Mesenchymal stem cell (in vitro differentiated cells and primary cell): ENCODE results near the gene DDX41.
A peak's percentile ranks its signal among the peaks of the same experiment; 100 is the strongest.

Experiments
- DNase-seq: peaks from one replicate; pipeline ENCODE4 v3.0.0-alpha.2; 2013
- H2AFZ ChIP-seq: one replicate; pipeline ENCODE4 v1.6.1; 2013; ENCODE audit warnings: low read depth, mild to moderate bottlenecking, control low read depth, inconsistent platforms, low read length, moderate library complexity
- H2AK5ac ChIP-seq: 2 replicates; pipeline ENCODE4 v1.6.1; 2013; ENCODE audit warnings: low read length, moderate library complexity, mild to moderate bottlenecking, inconsistent platforms; ENCODE audit not compliant: severe bottlenecking
- H2BK120ac ChIP-seq: one replicate; pipeline ENCODE4 v1.6.1; 2013; ENCODE audit warnings: low read depth, mild to moderate bottlenecking, inconsistent platforms, low read length, moderate library complexity
- H2BK12ac ChIP-seq, 2 experiments: one replicate each; pipeline ENCODE4 v1.6.1; 2013; ENCODE audit warnings: inconsistent platforms in 2 of 2, low read length in 2 of 2, mild to moderate bottlenecking in 2 of 2, moderate library complexity in 2 of 2, control low read depth in 1 of 2
- H2BK15ac ChIP-seq: one replicate; pipeline ENCODE4 v1.6.1; 2013; ENCODE audit warnings: mild to moderate bottlenecking, low read depth, inconsistent platforms; ENCODE audit not compliant: poor library complexity, severe bottlenecking
- H2BK5ac ChIP-seq: 2 replicates; pipeline ENCODE4 v1.6.1; 2013; ENCODE audit warnings: low read depth, mild to moderate bottlenecking, low read length, control low read depth, inconsistent platforms; ENCODE audit not compliant: poor library complexity, severe bottlenecking
- H3K14ac ChIP-seq, 2 experiments: one replicate each; pipeline ENCODE4 v1.6.1; 2013; ENCODE audit warnings: inconsistent platforms in 2 of 2, low read length in 2 of 2, control low read depth in 1 of 2, mild to moderate bottlenecking in 1 of 2, moderate library complexity in 1 of 2
- H3K18ac ChIP-seq, 2 experiments: one replicate each; pipeline ENCODE4 v1.6.1; 2013; ENCODE audit warnings: inconsistent platforms in 2 of 2, low read length in 2 of 2, control low read depth in 1 of 2, low read depth in 1 of 2, mild to moderate bottlenecking in 1 of 2
- H3K23ac ChIP-seq, 2 experiments: one replicate each; pipeline ENCODE4 v1.6.1; 2013; ENCODE audit warnings: inconsistent platforms in 2 of 2, low read length in 2 of 2, mild to moderate bottlenecking in 2 of 2, moderate library complexity in 2 of 2, control low read depth in 1 of 2
- H3K27ac ChIP-seq: 2 replicates; pipeline ENCODE4 v1.5.1; 2013; ENCODE audit warnings: mild to moderate bottlenecking, moderate library complexity, low read length, control low read depth, inconsistent platforms; ENCODE audit not compliant: poor library complexity, severe bottlenecking
- H3K27me3 ChIP-seq, 2 experiments: 2 replicates each; pipeline versions ENCODE4 v1.6.1 to v1.7.0; 2013; ENCODE audit warnings: low read length in 2 of 2, mild to moderate bottlenecking in 2 of 2, moderate library complexity in 2 of 2, control low read depth in 1 of 2, inconsistent platforms in 1 of 2; ENCODE audit not compliant: control insufficient read depth in 1 of 2, insufficient read depth in 1 of 2
- H3K36me3 ChIP-seq, 2 experiments: 2 replicates each; pipeline versions ENCODE4 v1.6.1 to v1.7.0; 2013; ENCODE audit warnings: low read length in 2 of 2, control low read depth in 1 of 2, inconsistent platforms in 1 of 2, low read depth in 1 of 2, mild to moderate bottlenecking in 1 of 2; ENCODE audit not compliant: insufficient read depth in 2 of 2, control insufficient read depth in 1 of 2
- H3K4ac ChIP-seq, 2 experiments: one replicate each; pipeline ENCODE4 v1.6.1; 2013; ENCODE audit warnings: inconsistent platforms in 2 of 2, low read length in 2 of 2, mild to moderate bottlenecking in 2 of 2, moderate library complexity in 2 of 2, control low read depth in 1 of 2, low read depth in 1 of 2
- H3K4me1 ChIP-seq: 2 replicates; pipeline ENCODE4 v1.6.1; 2013; ENCODE audit warnings: low read depth, low read length, control low read depth; ENCODE audit not compliant: control insufficient read depth, insufficient read depth
- H3K4me2 ChIP-seq: 2 replicates; pipeline ENCODE4 v1.6.1; 2013; ENCODE audit warnings: low read length, mild to moderate bottlenecking, inconsistent platforms; ENCODE audit not compliant: poor library complexity, severe bottlenecking
- H3K4me3 ChIP-seq, 2 experiments: 2 replicates each; pipeline versions ENCODE4 v1.5.1 to v1.7.0; 2013; ENCODE audit warnings: low read length in 2 of 2, mild to moderate bottlenecking in 2 of 2, control low read depth in 1 of 2, low read depth in 1 of 2; ENCODE audit not compliant: insufficient read depth in 1 of 2
- H3K79me1 ChIP-seq: replicated peaks from 2 replicates; pipeline ENCODE4 v1.6.1; 2013; ENCODE audit warnings: mild to moderate bottlenecking, control low read depth, low read length, inconsistent platforms; ENCODE audit not compliant: poor library complexity, severe bottlenecking
- H3K9ac ChIP-seq: 2 replicates; pipeline ENCODE4 v1.7.0; 2013; ENCODE audit warnings: mild to moderate bottlenecking, low read length, moderate library complexity
- H3K9me3 ChIP-seq: 2 replicates; pipeline ENCODE4 v1.7.0; 2013; ENCODE audit warnings: mild to moderate bottlenecking, low read length; ENCODE audit not compliant: control insufficient read depth
- H4K8ac ChIP-seq: one replicate; pipeline ENCODE4 v1.6.1; 2013; ENCODE audit warnings: inconsistent platforms, mild to moderate bottlenecking, low read length, moderate library complexity
- H4K91ac ChIP-seq: one replicate; pipeline ENCODE4 v1.6.1; 2013; ENCODE audit warnings: mild to moderate bottlenecking, low read length, inconsistent platforms
- WGBS: methylation state at CpG from one replicate; pipeline ENCODE4 v1.1.7; 2013; ENCODE audit warnings: mixed read lengths; 5-methylcytosine and 5-hydroxymethylcytosine counted together

DDX41 gene

GRCh38 chr5:177473443-177474001, 43.2 kb downstream of the DDX41 start, which contains the start of gene DBN1:
Gene DBN1, minus strand, starts transcription at chr5:177473634. Its CDS starts 113 bp downstream, at chr5:177473521.
- peak; percentile 54 for DNase-seq
- H3K9me3 ChIP-seq: no peaks in the 10 kb centered on the region
- peak within 1 kb of the TSS; percentile 87 for H2BK120ac ChIP-seq

GRCh38 chr5:177472460-177473442, 44.0 kb downstream of the DDX41 start:
- Histone ChIP-seq H3K27me3 (no peaks in the 10 kb centered on the region), H3K36me3 (peaks cover 15 to 44% of the 10 kb centered on the region in 2 experiments), H3K9ac (peak overlapping the region; percentile 92), H4K8ac (peak overlapping the region; percentile 69), H3K23ac (peak overlapping the region in 1 of 2 experiments; percentile 99), H3K4me2 (peak overlapping the region; percentile 84), H3K18ac (peak overlapping the region; percentile 77 to 97), H2AFZ (no peak overlapping the region), H3K14ac (peak overlapping the region in 1 of 2 experiments; percentile 97), H2BK12ac (peak overlapping the region in 1 of 2 experiments; percentile 78), H3K9me3 (no peaks in the 10 kb centered on the region), H2BK5ac (peak overlapping the region; percentile 49), H2BK15ac (peak overlapping the region; percentile 41), H3K4me3 (peak overlapping the region; percentile 90 to 92), H3K4me1 (peaks cover 62% of the 10 kb centered on the region), H3K79me1 (no peaks in the 10 kb centered on the region), H2BK120ac (peak overlapping the region; percentile 87), H3K4ac (peak overlapping the region; percentile 51 to 94), H2AK5ac (peak overlapping the region; percentile 23), H4K91ac (peak overlapping the region; percentile 70), H3K27ac (peak overlapping the region; percentile 75)
- 1% methylated on average over 10 of the region's 93 CpGs for WGBS
- DNase-seq: peak; percentile 34

More at GRCh38 chr5:177473443-177474001, 43.2 kb downstream of the DDX41 start, which contains the start of gene DBN1:
- peak within 1 kb of the TSS; percentile 69 for H4K8ac ChIP-seq
- peaks cover 9 to 36% of the 10 kb centered on the region in 2 experiments for H3K36me3 ChIP-seq
- peak within 1 kb of the TSS; percentile 77 to 97 for H3K18ac ChIP-seq
- H3K4ac ChIP-seq: peak within 1 kb of the TSS; percentile 51 to 94
- peak within 1 kb of the TSS; percentile 75 for H3K27ac ChIP-seq
- H2AFZ ChIP-seq: peak within 1 kb of the TSS; percentile 14
- H3K79me1 ChIP-seq: no peaks in the 10 kb centered on the region
- peak within 1 kb of the TSS; percentile 55 to 91 for H2BK12ac ChIP-seq
- peak within 1 kb of the TSS; percentile 41 for H2BK15ac ChIP-seq
- H3K27me3 ChIP-seq: no peaks in the 10 kb centered on the region
- peak within 1 kb of the TSS; percentile 79 for H4K91ac ChIP-seq
- peak within 1 kb of the TSS; percentile 84 for H3K4me2 ChIP-seq
- under 1% methylated on average over 15 of the region's 69 CpGs for WGBS
- H2BK5ac ChIP-seq: peak within 1 kb of the TSS; percentile 49
- H3K14ac ChIP-seq: peak within 1 kb of the TSS in 1 of 2 experiments; percentile 97
- H3K4me3 ChIP-seq: peak within 1 kb of the TSS; percentile 90 to 92
- H2AK5ac ChIP-seq: peak within 1 kb of the TSS; percentile 79
- H3K9ac ChIP-seq: peak within 1 kb of the TSS; percentile 92
- H3K4me1 ChIP-seq: peaks cover 63% of the 10 kb centered on the region
- peak within 1 kb of the TSS in 1 of 2 experiments; percentile 99 for H3K23ac ChIP-seq

- Histone ChIP-seq H3K4me3 (peak overlapping the region; percentile 90 to 92), H3K18ac (peak overlapping the region in 1 of 2 experiments; percentile 29), H2AFZ (no peak overlapping the region), H2BK15ac (peak overlapping the region; percentile 31), H3K23ac (peak overlapping the region in 1 of 2 experiments; percentile 85), H3K4me2 (peak overlapping the region; percentile 84), H3K27me3 (no peaks in the 10 kb centered on the region), H4K8ac (no peak overlapping the region), H2BK120ac (no peak overlapping the region), H2BK5ac (no peak overlapping the region), H3K14ac (peak overlapping the region in 1 of 2 experiments; percentile 18), H3K36me3 (peaks cover 25 to 54% of the 10 kb centered on the region in 2 experiments), H3K9me3 (no peaks in the 10 kb centered on the region), H3K79me1 (peaks cover 4% of the 10 kb centered on the region), H2AK5ac (no peak overlapping the region), H3K4me1 (peaks cover 61% of the 10 kb centered on the region), H3K27ac (peak overlapping the region; percentile 75), H2BK12ac (no peak overlapping the region), H4K91ac (no peak overlapping the region), H3K4ac (no peak overlapping the region), H3K9ac (peak overlapping the region; percentile 92)
- DNase-seq: no peak
- 60% methylated on average over 13 of the region's 14 CpGs for WGBS
Observed at GRCh38 chr5:177471610-177472356, 45.0 kb downstream of the DDX41 start.
